UCSD-AML1 (cell line): ENCODE results near the gene BACH1.

Experiments
- DNase-seq: peaks from one replicate; lab custom pipeline; 2025; ENCODE audit not compliant: unreplicated experiment; lab: John Stamatoyannopoulos, UW

The BACH1 gene

DNA sequence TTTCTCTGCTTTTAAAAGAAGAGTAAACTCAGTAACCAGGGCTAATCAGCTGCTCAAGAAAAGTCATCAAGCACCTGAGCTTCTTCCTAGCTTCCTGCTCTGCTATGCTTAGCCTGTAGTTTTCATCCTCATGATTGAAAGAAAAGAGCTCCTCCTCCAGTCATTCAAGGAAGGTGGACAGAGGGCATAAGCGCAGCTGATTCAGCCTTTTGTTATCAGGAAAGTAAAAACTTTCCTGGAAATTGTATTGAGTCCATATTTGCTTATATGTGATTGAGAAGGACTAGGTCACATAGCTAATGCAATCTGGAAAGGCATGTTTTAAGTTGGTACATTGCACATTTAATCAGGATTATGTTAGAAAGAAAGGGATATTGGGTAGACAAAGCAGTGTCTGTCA lies 8.5 kb upstream of the BACH1 start:
- no peak for DNase-seq

- DNase-seq: peak; percentile 14
These were observed 5.2 kb upstream of the BACH1 start for GRCh38 chr21:29293495-29293894.

DNA sequence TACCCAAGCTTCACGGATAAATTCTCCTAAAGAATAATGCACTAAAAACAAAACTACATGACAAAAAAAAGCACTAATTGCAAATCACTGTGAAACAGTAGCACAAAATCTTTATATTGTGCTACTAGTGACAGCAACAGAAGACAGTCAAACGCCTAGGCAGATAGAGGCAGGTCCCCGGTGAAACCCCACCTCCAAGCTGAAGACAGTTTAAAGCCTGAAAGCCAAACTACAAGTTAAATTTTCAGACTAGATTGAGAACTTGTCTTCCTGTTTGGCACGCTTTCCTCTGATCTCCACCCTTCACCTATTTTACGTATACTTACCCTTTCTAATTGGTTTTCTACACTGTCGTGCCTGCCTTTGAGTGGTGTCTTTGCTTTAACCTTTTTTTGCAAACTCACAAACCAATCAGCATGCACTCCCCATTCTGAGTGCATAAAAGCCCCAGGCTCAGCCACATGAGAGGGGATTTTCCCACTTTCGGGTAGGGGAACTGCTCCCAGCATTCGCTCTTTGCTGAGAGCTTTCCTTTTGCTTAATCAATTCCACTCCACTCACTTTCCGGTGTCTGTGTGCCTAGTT lies 3.6 kb upstream of the BACH1 start:
- no peak for DNase-seq

DNA sequence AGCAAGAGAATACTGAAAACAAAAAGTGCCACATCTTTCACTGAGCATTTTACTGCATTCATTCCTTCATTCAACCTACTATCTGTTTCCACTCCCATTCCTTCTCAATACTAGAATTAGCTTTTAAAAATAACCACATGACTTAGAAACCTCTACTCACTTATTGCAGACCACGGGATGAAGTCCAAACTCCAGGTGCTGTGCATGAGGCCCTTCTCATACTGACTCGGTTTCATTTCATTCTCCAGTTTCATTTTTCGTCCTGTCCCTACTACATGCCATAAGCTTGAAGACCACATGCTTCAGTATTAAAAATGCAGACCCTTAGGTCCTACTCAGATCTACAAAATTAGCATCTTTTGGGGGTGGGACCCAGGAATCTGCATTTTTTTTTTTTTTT lies 2.3 kb upstream of the BACH1 start:
- DNase-seq: no peak

DNA sequence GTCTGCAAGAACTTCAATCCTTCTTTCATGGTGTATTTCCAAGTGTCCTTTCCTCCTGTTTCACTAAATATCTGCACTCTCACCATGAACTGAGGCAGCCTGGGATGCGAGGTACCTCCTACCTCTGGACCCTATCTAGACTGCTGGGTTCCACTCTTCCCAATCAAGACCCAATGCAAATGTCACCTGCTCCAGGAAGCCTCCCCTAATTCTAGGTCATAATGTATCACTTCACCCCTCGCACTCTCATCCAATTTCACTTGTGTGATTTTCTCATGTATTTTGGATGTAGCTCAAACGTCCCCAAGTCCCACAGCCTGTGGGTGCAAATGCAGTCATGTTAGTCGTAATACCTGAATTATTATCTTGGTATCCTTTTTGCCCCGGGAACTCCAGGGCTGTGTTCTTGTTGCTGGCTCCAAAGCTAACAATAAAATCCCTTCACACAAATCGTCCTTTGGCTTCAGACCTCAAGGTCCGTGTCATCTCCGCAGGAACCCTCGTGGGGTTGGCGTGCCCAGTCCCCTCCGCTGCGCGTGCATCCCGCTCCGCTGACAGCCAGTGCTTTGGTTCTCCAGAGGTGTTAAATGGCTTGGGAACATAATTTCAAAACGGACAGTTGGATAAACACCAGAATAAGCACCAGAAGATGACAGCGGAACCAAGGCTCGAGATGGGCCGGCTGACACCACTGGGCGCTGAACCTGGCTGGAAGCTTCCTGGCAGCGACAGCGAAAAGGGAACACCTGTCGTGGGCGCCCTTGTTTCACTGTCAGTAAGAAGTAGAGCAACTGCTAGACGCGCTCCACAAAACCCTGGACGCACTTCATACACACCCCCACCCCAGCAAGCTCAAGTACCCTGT lies 1.0 kb upstream of the BACH1 start:
- DNase-seq: no peak

GRCh38 chr21:29299046-29299915 lies 559 bp downstream of the BACH1 start:
- DNase-seq: peak; percentile 80

DNA sequence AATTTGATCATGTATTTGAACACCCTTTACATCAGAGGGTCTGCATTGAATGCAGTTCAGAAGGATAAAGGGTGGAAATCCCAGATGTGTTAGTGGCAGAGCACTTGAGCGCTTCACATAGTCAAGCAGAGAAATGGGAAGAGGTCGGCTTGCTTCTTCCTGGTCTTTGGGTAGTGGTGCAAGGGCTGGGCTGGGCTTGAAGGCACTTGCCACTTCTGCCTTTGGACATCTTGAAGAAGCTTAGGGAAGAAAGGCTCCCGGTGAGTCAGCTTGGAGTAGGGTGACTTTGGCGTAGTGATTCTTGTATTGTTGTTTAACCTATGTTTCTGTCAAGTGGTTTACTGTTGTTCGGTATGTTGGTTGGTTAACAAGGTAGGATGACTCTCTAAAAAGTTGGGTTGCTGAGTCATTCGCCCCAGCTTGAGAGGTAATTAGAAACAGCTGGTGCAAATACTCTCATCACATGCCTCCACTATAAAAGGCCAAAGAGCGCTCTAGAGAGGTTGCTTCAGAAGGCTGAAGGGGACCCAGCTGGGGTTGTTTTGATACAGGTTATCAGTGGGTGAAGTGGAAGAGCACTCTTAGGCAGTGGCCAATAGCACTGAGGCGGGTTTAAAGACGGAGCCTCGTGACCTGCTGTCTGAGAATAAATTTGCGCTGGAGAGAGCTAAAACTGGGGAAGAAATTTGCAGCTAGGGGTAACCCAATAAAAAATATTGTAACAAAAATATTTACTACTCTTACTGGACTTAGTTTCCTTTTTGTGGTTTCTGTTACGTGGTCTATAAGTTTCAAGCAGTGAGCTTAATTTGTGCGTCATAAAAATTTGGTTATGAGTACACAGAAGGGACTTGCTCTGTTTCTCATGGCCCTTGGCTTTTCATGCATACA lies 1.4 kb downstream of the BACH1 start:
- DNase-seq: peak; percentile 55

DNA sequence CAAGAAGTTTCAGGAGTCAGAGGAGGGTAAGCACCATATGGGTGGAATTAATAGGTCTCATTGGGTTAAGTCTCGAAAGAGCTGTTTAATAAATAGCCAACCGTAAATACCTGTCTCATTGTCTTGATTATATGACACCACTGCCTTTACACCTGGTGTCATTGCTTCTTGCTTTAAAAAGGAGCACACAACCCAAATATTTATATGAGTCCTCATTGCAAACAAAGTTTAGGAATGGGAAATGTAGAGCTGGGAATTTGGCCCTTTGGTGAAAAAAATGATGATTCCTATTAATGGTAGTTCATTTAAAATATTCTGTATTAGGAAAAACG lies 2.1 kb downstream of the BACH1 start:
- no peak for DNase-seq

DNA sequence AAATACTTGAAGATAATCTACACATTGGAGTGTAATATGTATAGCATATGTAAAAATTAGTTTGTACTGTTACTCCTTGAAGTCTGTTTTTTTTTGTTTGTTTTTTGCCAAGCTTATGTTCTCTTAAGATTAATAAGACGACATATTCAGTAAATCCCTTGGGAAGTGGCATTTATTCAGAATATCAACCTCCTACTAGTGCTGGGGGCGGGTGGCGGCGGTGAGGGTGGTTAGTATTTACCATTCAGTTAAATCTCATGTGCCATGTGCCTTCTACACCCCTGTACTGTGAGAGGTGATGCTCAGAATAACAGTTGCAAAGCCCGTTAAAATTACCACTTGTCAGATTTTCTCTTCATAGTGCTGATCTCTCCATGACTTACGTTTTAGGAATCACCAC lies 3.0 kb downstream of the BACH1 start:
- no peak for DNase-seq

GRCh38 chr21:29302359-29302875 lies 3.7 kb downstream of the BACH1 start:
- no peak for DNase-seq

GRCh38 chr21:29303288-29303687 lies 4.6 kb downstream of the BACH1 start:
- no peak for DNase-seq

GRCh38 chr21:29304597-29304996 lies 5.9 kb downstream of the BACH1 start:
- DNase-seq: no peak

- no peak for DNase-seq
These were observed 6.3 kb downstream of the BACH1 start for GRCh38 chr21:29305068-29305467.

GRCh38 chr21:29305561-29305960 lies 6.8 kb downstream of the BACH1 start:
- DNase-seq: no peak

GRCh38 chr21:29306920-29307319 lies 8.2 kb downstream of the BACH1 start:
- DNase-seq: no peak

DNA sequence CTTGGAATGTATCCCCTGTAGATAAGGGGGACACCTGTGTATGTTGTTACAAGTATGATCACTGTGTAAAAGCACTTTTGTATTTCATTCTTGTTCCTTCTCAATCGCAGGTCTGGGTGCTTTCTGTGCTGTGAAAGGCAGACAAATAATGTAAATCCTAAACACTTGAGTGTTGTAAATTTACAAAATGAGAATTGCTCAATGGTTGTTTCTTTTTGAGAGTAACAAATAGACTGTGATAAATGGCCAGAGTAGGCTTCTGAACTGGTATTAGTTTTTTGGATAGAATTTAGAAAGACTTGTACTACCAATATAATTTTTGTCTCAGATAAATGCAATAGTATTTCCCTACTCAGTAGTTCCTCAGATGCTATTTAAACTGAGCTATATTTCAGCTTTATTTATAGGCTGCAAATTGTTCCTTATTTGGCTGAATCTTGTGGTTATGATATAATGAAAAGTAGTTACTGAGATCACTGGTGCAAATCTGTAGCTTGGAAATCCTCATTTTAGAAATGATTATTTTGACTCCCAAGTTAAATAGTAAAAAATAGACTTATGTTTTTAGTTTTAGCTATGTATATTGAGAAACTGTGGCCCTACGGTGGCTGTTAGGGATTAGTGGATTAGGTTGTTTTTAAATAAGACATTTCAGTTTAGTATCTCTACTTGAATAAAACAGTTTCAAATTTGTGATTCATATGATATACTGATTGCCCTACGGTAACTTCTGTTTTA lies 9.2 kb downstream of the BACH1 start:
- no peak for DNase-seq

GRCh38 chr21:29308456-29308783 lies 9.7 kb downstream of the BACH1 start:
- DNase-seq: no peak

DNA sequence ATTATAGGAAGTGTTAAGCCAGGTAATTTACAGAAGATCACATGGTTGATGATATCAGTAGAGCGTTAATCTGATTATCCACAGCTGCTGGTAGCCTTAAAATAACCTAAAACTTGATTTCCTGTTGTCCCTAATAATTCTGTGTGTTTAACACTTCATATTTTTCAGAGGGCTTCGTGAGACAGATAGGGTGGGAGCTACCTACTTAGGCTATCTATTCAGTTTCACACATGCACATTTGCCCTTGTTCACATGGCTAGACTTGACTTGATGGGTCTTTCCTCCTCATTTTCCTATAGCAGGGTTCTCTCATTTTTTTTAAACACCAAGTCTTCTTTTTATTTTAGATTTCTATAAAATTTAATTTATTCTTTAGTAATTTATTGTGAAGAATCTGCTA lies 11.0 kb downstream of the BACH1 start:
- DNase-seq: no peak

DNA sequence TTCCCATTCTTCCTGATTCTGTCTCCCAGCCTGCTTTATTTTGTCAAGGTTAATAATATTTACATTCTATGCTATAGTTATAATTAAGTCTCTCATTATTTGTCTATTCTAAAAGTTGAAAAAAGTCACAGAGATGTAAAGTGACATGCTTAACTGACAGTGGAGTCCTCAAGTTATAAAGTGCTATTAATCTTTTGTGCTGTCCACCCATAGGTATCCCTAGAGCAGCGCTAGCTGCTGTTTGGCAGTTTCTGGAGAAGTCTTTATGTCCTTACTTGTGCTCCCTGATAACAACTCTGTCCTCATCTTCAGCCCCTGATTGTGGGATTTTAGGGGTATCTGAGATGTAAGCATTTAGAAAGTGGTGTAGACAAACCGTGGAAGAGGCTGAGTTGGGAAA lies 13.1 kb downstream of the BACH1 start:
- DNase-seq: no peak

- DNase-seq: no peak
These were observed 14.3 kb downstream of the BACH1 start for GRCh38 chr21:29312981-29313380.
